Measurements from ENCODE around the gene FCRLA. TPM values are rescaled to one million over a fixed set of nuclear protein-coding genes. Genes with fewer than 3 reads are reported as not detected.

FCRLA gene
- total RNA-seq, 1 experiment from 2014 or later: 0.30 TPM

- Mint-ChIP-seq H3K9me3 (ENCODE audit: unreplicated experiment) (no peaks in the 10 kb centered on the region), H3K27ac (ENCODE audit: low read depth, unreplicated experiment) (no peak overlapping the region), H3K36me3 (ENCODE audit: insufficient read depth, unreplicated experiment) (no peaks in the 10 kb centered on the region), H3K27me3 (ENCODE audit: insufficient read depth, unreplicated experiment) (no peaks in the 10 kb centered on the region), H3K4me1 (ENCODE audit: insufficient read depth, unreplicated experiment) (peaks cover 40% of the 10 kb centered on the region), H3K4me3 (ENCODE audit: unreplicated experiment) (no peak overlapping the region)
- intact Hi-C loops (cut with micrococcal nuclease): loop anchor here (1.0 to 10.0 kb wide), 3 partner anchors 48 to 515 kb away; partner anchors contain the start of genes APOA2 and TOMM40L
- no peak for TF ChIP-seq CTCF (IDR thresholded peaks at IDR 0.05; ENCODE audit: unreplicated experiment)
- CTCF ChIA-PET: interaction anchor here (0.6 to 10.2 kb wide), 28 partner anchors 9 to 1520 kb away, joined by 3 to 121 read pairs (median 4); partner anchors contain the start of genes DUSP12 and TOMM40L
- no TSS peak for BruUV-seq (replicated peaks)
- DNase-seq (ENCODE audit: unreplicated experiment): no peak
- POLR2A ChIA-PET: interaction anchor here (0.9 to 10.3 kb wide), 5 partner anchors 9 to 350 kb away, joined by 3 to 119 read pairs (median 8); partner anchors contain the start of gene DUSP12
Measured at GRCh38 chr1:161739865-161740566, 33.0 kb downstream of the FCRLA start.

DNA sequence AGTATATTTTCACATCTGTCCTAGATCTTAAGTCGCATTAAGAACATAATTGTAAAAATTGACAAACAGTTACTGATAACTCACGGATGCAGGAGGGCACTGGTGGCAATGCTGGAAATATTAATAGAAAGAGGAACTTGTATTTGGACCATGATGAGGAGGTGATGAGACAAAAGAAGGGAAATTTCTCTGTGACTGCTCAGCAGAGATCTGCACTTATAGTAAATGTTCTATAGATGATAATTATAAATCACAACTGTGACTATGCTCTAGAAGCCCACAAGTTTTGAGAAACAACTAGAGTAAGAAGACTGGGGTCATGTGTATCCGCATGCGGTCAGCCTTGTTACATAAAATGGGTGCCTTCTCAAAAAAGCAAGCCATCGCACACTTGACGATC, 33.9 kb downstream of the FCRLA start:
- H3K27me3 Mint-ChIP-seq (ENCODE audit: insufficient read depth, unreplicated experiment): no peaks in the 10 kb centered on the region
- H3K36me3 Mint-ChIP-seq (ENCODE audit: insufficient read depth, unreplicated experiment): no peaks in the 10 kb centered on the region
- POLR2A ChIA-PET: interaction anchor here (1.6 to 10.3 kb wide), 2 partner anchors 9 to 13 kb away, joined by 8 to 119 read pairs; partner anchors contain the start of gene DUSP12
- H3K27ac Mint-ChIP-seq (ENCODE audit: low read depth, unreplicated experiment): no peak overlapping the region
- CTCF ChIA-PET: interaction anchor here (0.6 to 10.2 kb wide), 24 partner anchors 8 to 574 kb away, joined by 3 to 121 read pairs (median 3); partner anchors contain the start of gene DUSP12
- intact Hi-C loops (cut with micrococcal nuclease): loop anchor here (1.0 to 5.0 kb wide), 3 partner anchors 49 to 296 kb away; no protein-coding TSS in a partner anchor
- DNase-seq (ENCODE audit: unreplicated experiment): no peak
- H3K4me1 Mint-ChIP-seq (ENCODE audit: insufficient read depth, unreplicated experiment): peaks cover 37% of the 10 kb centered on the region
- no peak for TF ChIP-seq CTCF (IDR thresholded peaks at IDR 0.05; ENCODE audit: unreplicated experiment)
- H3K4me3 Mint-ChIP-seq (ENCODE audit: unreplicated experiment): no peak overlapping the region
- no TSS peak for BruUV-seq (replicated peaks)
- H3K9me3 Mint-ChIP-seq (ENCODE audit: unreplicated experiment): no peaks in the 10 kb centered on the region

GRCh38 chr1:161743231-161743630, 36.2 kb downstream of the FCRLA start:
- no peak for TF ChIP-seq CTCF (IDR thresholded peaks at IDR 0.05; ENCODE audit: unreplicated experiment)
- CTCF ChIA-PET: interaction anchor here (0.6 to 10.2 kb wide), 13 partner anchors 10 to 361 kb away, joined by 3 to 121 read pairs (median 4); no protein-coding TSS in a partner anchor

GRCh38 chr1:161747801-161748200, 40.8 kb downstream of the FCRLA start:
- CTCF ChIA-PET: interaction anchor here (0.6 to 3.8 kb wide), 7 partner anchors 8 to 409 kb away, joined by 3 to 31 read pairs (median 7); no protein-coding TSS in a partner anchor

More at GRCh38 chr1:161743231-161743630, 36.2 kb downstream of the FCRLA start:
- no peaks in the 10 kb centered on the region for H3K27me3 Mint-ChIP-seq (ENCODE audit: insufficient read depth, unreplicated experiment)
- H3K4me1 Mint-ChIP-seq (ENCODE audit: insufficient read depth, unreplicated experiment): peaks cover 26% of the 10 kb centered on the region
- no TSS peak for BruUV-seq (replicated peaks)
- H3K4me3 Mint-ChIP-seq (ENCODE audit: unreplicated experiment): no peak overlapping the region
- no peaks in the 10 kb centered on the region for H3K36me3 Mint-ChIP-seq (ENCODE audit: insufficient read depth, unreplicated experiment)
- DNase-seq (ENCODE audit: unreplicated experiment): peak; percentile 90
- POLR2A ChIA-PET: interaction anchor here (0.9 to 10.3 kb wide), 5 partner anchors 9 to 203 kb away, joined by 3 to 119 read pairs (median 6); no protein-coding TSS in a partner anchor
- peak overlapping the region; percentile 84 for H3K27ac Mint-ChIP-seq (ENCODE audit: low read depth, unreplicated experiment)
- intact Hi-C loops (cut with micrococcal nuclease): loop anchor here (5.0 kb wide), 1 partner anchor 294 kb away; no protein-coding TSS in a partner anchor
- H3K9me3 Mint-ChIP-seq (ENCODE audit: unreplicated experiment): no peaks in the 10 kb centered on the region

More at GRCh38 chr1:161747801-161748200, 40.8 kb downstream of the FCRLA start:
- peaks cover 39% of the 10 kb centered on the region for H3K4me1 Mint-ChIP-seq (ENCODE audit: insufficient read depth, unreplicated experiment)
- POLR2A ChIA-PET: interaction anchor here (0.6 to 5.7 kb wide), 5 partner anchors 11 to 280 kb away, joined by 3 to 59 read pairs (median 26); partner anchors contain the start of gene ATF6
- peaks cover 30% of the 10 kb centered on the region for H3K36me3 Mint-ChIP-seq (ENCODE audit: insufficient read depth, unreplicated experiment)
- H3K4me3 Mint-ChIP-seq (ENCODE audit: unreplicated experiment): no peak overlapping the region
- no peaks in the 10 kb centered on the region for H3K9me3 Mint-ChIP-seq (ENCODE audit: unreplicated experiment)
- BruUV-seq (replicated peaks): no TSS peak
- no peak overlapping the region for H3K27ac Mint-ChIP-seq (ENCODE audit: low read depth, unreplicated experiment)
- H3K27me3 Mint-ChIP-seq (ENCODE audit: insufficient read depth, unreplicated experiment): no peaks in the 10 kb centered on the region
- intact Hi-C loops (cut with micrococcal nuclease): no loop called here
- TF ChIP-seq CTCF (IDR thresholded peaks at IDR 0.05; ENCODE audit: unreplicated experiment): no peak
- no peak for DNase-seq (ENCODE audit: unreplicated experiment)

Measured in MCF 10A (cell line).